Measurements from ENCODE around the gene PATL1.
"Not testable (repeated sequence)": the region's sequence is repeated elsewhere in the genome, so short reads cannot be mapped to it uniquely, and the experiment has no call there.

Gene PATL1

GRCh38 chr11:59668950-59669610, at the start of gene PATL1:
Gene PATL1 (minus strand): TSS chr11:59669037. CDS start chr11:59668895, 142 bp downstream.
- TF ChIP-seq POLR2A (IDR thresholded peaks at IDR 0.05; ENCODE audit: low read depth, low read length), result peak; percentile 84
- DNase-seq (ENCODE audit: insufficient read length, low spot score) (peak; percentile 94), FAIRE-seq (peak; percentile 84)

DNA sequence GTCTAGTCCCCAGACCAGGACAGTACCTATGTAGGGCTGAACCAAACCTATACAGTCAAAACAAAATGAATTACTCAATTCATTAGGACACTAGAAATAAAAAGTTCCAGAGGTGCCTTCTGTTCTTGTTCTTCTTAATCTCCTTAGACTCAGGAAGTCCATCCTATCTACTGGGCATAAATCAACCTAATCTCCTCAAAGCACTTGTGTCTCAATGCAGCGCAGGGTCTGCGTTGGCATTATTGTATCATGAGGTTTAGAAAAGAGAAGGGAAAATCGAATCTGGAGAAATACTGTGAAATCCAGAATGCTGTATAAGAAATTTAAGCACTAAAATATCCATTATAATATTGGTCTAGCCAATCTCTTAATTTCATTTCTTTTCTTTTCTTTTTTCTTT, 47.2 kb upstream of the PATL1 start:
- FAIRE-seq (no peak), DNase-seq (ENCODE audit: insufficient read length, low spot score) (no peak)
- no peak for TF ChIP-seq POLR2A (IDR thresholded peaks at IDR 0.05; ENCODE audit: low read depth, low read length)

GRCh38 chr11:59713745-59714144, 44.9 kb upstream of the PATL1 start, which contains the start of gene OR10V1:
Gene OR10V1 (minus strand): TSS chr11:59713845. CDS start chr11:59713845, 0 bp downstream.
- DNase-seq (ENCODE audit: insufficient read length, low spot score) (no peak), FAIRE-seq (no peak)
- no peak for TF ChIP-seq POLR2A (IDR thresholded peaks at IDR 0.05; ENCODE audit: low read depth, low read length)

GRCh38 chr11:59710136-59710847, 41.5 kb upstream of the PATL1 start:
- FAIRE-seq, result no peak
- no peak for TF ChIP-seq POLR2A (IDR thresholded peaks at IDR 0.05; ENCODE audit: low read depth, low read length)
- no peak for DNase-seq (ENCODE audit: insufficient read length, low spot score)

DNA sequence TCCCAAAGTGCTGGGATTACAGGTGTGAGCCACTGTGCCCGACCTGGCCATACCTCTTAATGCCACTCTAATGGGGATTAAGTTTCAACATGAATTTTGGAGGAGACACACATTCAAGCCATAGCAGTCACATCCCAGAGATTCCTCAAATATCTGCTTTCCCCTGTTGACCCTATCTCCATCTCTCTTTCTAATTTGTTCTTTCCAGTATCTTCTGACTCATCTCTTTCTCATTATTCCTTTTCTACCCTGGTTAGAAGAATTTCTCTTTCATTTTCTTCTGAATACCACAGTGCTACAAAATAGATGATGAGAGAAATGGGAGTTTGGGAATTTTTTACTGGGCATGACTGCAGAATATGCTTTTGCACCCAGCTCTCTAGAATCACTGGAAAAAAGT, 39.7 kb upstream of the PATL1 start:
- no peak for DNase-seq (ENCODE audit: insufficient read length, low spot score)
- FAIRE-seq, result no peak
- no peak for TF ChIP-seq POLR2A (IDR thresholded peaks at IDR 0.05; ENCODE audit: low read depth, low read length)

DNA sequence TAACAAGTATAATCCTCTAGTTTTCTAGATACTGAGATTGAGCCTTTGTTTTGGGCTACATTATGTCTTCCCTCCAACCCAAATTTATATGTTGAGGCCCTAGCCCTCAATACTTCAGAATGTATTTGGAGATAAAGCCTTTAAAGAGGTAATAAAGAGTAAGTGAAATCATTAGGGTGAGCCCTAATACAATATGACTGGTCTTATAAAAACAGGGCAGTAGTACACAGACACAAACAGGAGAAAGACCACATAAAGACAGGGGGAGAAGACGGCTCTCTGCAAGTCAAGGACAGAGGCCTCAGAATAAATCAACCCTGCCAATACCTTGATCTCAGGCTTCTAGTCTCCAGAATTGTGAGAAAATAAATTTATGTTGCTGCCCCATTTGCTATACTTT, 38.5 kb upstream of the PATL1 start:
- no peak for FAIRE-seq
- DNase-seq (ENCODE audit: insufficient read length, low spot score), result no peak
- TF ChIP-seq POLR2A (IDR thresholded peaks at IDR 0.05; ENCODE audit: low read depth, low read length), result no peak

DNA sequence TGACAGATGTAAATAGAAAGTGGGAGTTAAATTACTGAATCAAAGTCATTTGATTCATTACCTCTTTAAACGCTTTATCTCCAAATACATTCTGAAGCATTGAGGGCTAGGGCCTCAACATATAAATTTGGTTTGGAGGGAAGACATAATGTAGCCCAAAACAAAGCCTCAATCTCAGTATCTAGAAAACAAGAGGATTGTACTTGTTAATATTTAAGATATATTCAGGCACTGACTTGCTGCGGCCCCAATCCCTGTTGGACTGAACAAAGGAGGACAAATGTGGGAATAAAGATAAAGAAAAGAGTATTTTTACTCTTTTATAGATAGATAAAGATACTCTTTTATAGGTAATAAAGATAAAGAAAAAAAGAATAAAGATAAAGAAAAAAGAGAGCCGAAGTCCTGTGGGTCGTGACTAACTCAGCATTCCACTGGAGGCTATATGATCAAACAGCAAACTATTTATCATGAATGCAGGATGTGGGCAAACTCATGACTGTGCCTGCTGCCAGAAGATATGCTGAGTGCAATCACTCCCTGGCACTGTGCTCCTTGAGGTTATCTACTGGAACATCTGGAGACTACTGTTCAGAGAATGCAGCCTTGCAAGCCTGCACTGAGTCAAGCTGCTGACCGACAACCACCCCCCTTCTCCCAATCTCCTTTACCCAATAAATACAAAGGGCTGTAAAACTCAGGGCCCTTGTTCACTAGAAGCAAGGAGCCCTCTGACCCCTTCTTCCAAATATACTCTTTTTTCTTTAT, 37.9 kb upstream of the PATL1 start:
- DNase-seq (ENCODE audit: insufficient read length, low spot score) (peak; percentile 26), FAIRE-seq (peak; percentile 95)
- no peak for TF ChIP-seq POLR2A (IDR thresholded peaks at IDR 0.05; ENCODE audit: low read depth, low read length)

DNA sequence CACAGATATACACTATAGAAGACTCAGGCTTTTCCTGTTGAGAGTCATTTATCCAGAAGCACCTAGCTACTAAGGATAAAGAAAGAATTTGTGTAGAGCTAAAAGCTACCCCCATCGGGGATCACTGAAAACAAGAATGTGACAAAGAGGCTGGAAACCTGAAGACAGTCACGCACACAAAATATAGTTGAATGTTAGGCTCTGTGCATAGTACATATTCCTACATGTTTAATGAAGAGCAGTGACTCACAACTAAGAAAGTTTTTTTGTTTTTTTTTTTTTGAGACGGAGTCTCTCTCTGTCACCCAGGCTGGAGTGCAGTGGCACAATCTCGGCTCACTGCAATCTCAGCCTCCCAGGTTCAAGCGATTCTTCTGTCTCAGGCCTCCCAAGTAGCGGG, 36.5 kb upstream of the PATL1 start:
- no peak for TF ChIP-seq POLR2A (IDR thresholded peaks at IDR 0.05; ENCODE audit: low read depth, low read length)
- no peak for FAIRE-seq
- no peak for DNase-seq (ENCODE audit: insufficient read length, low spot score)

GRCh38 chr11:59703515-59703914, 34.7 kb upstream of the PATL1 start:
- not testable (repeated sequence) for DNase-seq (ENCODE audit: insufficient read length, low spot score); FAIRE-seq

DNA sequence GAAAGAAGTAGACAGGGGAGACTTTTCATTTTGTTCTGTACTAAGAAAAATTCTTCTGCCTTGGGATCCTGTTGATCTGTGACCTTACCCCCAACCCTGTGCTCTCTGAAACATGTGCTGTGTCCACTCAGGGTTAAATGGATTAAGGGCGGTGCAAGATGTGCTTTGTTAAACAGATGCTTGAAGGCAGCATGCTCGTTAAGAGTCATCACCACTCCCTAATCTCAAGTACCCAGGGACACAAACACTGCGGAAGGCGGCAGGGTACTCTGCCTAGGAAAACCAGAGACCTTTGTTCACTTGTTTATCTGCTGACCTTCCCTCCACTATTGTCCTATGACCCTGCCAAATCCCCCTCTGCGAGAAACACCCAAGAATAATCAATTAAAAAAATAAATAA, 31.3 kb upstream of the PATL1 start:
- DNase-seq (ENCODE audit: insufficient read length, low spot score); FAIRE-seq: not testable (repeated sequence)

DNA sequence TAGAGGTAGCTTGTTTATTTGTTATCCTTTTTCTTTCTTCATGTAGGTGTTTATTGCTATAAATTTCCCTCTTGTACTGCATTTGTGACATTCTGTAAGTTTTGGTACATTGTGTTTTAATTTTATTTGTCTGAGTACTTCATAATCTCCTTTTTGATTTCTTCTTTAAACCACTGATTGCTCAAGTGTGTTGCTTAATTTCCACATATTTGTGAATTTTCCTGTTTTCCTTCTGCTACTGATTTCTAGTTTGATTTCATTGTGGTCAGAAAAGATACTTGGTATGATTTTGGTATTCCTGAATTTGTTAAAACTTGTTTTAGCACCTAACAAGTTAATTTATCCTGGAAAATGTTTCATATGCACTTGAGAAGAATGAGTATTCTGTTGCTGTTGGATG, 29.7 kb upstream of the PATL1 start:
- TF ChIP-seq POLR2A (IDR thresholded peaks at IDR 0.05; ENCODE audit: low read depth, low read length), result no peak
- peak; percentile 41 for FAIRE-seq

DNA sequence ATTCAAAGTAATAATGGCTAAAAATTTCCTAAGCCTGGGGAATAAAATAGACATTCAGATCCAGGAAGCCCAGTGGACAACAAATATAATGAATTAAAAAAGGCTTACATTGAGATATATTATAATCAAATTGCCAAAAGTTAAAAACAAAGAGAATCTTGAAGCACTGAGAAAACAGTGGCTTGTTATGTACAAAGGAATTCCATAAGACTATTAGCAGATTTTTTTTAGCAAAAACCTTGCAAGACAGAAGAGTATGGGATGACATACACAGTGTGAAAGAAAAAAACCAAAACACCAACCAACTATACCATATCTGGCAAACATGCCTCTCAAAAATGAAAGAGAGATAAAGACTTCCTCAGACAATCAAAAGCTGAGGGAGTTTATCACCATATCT, 24.1 kb upstream of the PATL1 start:
- no peak for DNase-seq (ENCODE audit: insufficient read length, low spot score)
- TF ChIP-seq POLR2A (IDR thresholded peaks at IDR 0.05; ENCODE audit: low read depth, low read length), result no peak
- FAIRE-seq, result no peak

More for the DNA sequence above, 29.7 kb upstream of the PATL1 start:
- no peak for DNase-seq (ENCODE audit: insufficient read length, low spot score)

DNA sequence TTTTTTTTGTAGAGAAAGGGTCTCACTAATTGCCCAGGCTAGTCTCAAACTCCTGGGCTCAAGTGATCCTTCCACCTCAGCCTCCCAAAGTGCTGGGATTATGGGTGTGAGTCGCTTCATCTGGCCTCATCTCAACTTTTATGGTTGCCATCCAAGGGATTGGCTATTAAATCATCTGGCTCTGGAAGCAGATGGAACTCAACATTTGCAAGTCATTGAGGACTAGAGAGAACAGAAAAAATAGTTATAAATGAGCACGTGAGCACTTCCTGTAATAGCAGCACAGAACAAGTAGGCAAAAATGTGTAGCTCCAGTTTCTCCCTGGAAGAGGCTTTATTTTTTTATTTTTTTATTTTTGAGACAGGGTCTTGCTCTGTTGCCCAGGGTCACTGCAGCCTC, 22.3 kb upstream of the PATL1 start:
- TF ChIP-seq POLR2A (IDR thresholded peaks at IDR 0.05; ENCODE audit: low read depth, low read length), result no peak
- FAIRE-seq, result no peak
- DNase-seq (ENCODE audit: insufficient read length, low spot score), result no peak

DNA sequence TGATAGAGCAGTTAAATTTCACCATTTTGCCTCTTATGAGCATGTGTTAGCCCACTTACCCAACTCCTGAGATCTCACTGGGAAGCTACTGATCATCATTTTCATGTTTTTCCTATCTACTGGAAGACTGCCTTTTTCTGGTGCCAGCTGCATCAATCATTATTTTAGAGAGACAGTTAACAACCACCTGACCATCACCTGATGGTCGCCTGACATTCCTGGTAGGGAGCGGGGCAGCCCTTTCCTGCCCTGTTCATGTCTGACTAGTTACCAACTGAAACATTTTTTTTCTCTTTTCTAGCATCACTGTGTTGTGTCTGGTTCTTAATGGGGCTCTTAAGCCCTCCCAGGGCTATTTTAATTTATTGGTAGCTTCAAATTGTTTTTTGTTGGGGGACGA, 20.2 kb upstream of the PATL1 start:
- TF ChIP-seq POLR2A (IDR thresholded peaks at IDR 0.05; ENCODE audit: low read depth, low read length), result no peak
- FAIRE-seq (no peak), DNase-seq (ENCODE audit: insufficient read length, low spot score) (no peak)

- not testable (repeated sequence) for DNase-seq (ENCODE audit: insufficient read length, low spot score); FAIRE-seq
These were observed 12.5 kb upstream of the PATL1 start for GRCh38 chr11:59681260-59681725.

All from H54 (cell line).